GF-D8 (cell line): ENCODE results near the gene IGSF1.
"Not testable (repeated sequence)": the region's sequence is repeated elsewhere in the genome, so short reads cannot be mapped to it uniquely, and the experiment has no call there.

ENCODE experiments used
- DNase-seq: peaks from one replicate; lab custom pipeline; 2025; lab: John Stamatoyannopoulos, UW

The IGSF1 gene

DNA sequence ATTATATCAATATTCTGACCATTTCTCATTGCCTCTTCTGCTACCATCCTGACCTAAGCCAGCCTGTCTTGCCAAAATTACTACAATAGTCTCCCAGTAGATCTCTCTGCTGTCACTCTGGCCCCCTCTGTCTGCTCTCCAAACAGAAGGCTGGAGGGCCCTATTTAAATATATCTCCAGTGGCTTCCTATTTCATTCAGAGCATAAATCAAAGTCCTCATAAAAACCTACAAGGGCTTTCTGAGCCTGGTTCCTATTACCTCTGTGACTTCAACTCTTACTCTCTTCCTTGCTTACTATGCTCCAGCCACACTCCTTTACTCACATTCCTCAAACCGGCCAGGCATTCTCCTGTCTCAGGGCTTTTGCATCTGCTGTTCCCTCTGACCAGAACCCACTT is 19.0 kb downstream of the IGSF1 start:
- DNase-seq = no peak

DNA sequence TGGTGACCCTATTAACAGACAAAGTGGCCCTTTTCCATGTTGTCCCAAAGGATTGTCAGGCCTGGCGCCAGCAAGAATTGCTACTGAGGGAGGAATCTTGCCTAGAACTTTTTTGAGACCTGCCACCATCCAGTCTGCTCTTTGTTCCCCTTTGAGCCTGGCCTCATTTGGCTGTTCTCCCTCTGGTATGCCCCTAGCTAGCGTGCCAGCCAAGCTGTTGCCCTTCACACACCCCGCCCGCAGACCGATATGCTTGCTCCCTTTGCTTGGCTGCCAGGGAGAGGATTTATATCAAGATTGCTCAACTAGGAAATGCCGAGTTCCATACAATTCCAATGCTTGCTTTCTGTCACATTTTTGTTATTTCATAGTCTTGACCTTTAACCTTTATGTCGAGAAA is 24.4 kb downstream of the IGSF1 start:
- no peak for DNase-seq

DNA sequence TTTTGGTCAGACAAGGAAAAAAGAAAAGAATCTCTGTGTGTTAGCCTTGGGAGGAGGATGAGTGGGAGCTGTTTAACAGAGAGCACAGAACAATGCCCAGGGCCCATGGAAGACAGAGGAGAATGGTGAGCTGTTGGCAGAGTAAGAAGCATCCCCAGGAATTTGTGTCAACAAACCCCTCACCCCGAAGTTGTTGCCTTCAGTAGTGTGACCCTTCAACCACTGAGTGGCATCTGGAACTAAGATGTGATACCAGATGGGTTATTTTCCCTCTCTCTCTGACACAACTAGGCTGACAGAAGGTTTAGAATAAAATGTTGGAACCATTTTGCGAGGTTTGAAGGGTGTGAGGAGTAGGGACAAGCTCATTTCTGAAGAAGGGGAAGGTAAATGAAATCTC is 25.1 kb downstream of the IGSF1 start:
- DNase-seq = no peak

DNA sequence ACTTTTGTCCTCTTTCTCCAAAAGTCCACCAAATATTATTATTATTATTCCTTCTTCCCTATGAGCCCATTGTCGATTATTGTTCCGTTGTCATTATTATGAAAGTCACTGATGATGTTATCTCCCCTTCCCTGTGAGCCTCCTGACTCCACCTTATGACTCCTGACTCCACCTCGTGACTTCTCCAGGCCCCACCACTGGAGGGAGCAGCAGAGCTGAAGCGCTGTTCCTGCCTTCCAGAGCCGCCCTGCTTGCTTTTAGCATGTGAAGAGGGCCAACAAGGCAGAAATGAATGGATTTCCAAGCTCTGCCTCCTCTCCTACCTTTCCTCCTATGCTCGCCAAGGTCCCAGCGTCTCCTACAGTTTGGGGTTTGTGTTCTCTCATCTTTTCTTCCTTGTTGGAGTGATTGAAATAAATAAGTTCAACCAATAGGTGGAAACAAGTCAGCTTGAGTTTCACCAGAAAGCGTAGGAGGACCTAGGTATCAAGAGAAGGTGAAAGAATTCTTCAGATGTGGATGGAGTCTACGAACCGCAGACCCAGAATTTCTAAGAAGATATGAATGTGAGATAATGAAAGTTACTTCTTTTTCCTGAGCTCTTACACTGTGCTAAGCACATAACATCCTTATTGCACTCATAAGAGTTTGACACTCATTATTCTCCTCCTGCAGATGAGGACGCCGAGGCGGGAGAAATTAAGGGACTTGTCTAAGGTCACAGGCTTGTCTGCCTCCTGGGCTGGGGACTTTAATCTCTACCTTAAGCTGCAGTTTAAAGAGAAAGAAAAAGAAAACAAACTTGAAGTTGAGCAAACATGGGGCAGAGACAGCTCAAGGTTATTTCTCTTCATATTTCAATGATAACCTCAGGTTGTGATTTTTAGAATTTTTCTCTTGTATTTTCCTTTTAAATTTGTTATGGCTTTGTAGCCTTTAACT is 26.1 kb downstream of the IGSF1 start:
- no peak for DNase-seq

DNA sequence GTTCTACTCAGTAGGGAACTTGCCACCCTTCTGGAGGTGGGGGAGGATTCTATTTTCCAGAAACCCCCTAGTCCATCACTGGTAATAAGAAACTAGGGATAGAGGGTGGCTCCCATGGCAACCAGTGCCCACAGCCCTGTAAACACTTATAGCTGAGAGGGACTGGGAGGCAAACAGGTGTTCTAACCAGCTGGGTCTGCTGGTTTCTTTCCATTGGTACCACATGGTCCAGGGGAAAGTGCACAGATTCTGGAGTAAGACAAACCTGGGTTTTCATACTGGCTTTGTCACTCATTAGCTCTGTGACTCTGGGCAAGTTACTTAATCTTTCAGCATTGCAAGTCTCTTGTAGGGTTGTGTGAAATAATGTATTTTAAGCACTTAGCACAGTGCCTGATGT is 26.9 kb downstream of the IGSF1 start:
- no peak for DNase-seq

DNA sequence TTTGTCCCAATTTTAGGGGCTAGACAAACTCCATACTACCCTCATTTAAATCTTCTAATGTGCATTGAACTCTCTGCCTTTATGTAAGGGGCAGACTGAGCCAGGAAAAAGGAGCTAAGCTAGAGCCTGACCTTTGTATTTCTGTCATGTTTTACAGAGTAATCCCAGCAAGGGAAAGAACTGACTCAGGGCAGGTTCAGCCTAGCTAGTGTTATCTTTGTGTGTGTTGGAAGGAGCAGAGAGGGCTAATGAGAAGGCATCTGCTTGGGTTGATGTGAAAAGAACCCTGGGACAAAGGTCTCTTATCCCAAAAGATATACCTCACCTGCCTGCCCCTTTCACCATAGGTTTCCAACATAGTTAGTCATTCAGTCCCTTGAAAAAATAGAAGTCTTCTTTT is 31.7 kb downstream of the IGSF1 start:
- no peak for DNase-seq

DNA sequence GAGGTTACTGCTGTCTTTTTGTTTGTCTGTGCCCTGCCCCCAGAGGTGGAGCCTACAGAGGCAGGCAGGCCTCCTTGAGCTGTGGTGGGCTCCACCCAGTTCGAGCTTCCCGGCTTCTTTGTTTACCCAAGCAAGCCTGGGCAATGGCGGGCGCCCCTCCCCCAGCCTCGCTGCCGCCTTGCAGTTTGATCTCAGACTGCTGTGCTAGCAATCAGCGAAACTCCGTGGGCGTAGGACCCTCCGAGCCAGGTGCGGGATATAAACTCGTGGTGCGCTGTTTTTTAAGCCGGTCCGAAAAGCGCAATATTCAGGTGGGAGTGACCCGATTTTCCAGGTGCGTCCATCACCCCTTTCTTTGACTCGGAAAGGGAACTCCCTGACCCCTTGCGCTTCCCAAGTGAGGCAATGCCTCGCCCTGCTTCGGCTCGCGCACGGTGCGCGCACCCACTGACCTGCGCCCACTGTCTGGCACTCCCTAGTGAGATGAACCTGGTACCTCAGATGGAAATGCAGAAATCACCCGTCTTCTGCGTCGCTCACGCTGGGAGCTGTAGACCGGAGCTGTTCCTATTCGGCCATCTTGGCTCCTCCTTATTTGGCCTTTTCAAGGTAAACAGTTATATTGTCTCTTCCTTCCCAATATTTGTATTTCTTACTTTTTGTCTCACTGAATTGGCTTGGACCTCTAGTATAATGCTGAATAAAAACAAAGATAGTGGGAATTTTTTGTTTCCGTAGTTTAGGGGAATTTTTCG is 37.9 kb downstream of the IGSF1 start:
- not testable (repeated sequence) for DNase-seq

DNA sequence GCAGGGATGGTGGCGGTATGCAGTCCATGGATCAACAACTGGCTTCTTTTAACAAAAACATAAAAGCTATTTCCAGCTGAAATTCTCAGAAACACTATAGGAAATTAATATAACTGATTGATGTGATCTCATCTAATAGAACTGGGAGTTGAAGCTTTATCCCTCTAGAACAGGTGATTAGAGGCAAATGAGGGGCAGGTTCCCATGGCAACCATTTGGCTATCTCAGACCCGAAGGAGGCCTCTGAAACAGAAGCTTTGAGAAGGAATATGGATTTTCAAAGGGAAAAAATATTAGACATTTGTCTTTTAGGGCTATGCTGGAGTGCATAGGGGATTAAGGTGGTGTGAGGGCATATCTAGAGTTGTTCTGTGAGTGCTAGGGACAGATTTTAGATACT is 50.0 kb downstream of the IGSF1 start:
- no peak for DNase-seq

DNA sequence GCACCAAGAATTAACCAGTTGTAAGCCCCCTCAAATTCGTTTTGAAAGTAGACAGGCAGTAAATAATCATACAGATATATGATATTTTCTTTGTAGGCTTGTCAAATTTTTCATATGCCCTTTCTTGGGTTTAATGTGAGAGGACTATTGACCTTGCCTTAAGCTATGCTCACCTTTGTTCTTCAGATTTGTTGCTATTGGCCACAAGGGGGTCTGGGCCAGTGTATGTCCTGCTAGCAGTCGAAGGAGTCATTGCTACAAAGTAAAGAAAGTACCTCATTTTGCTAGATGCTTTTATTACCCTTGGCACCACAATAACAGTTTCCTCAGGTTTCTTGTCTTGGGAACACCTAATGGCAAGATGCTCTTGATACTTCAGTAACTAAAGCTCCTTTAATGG is 51.7 kb downstream of the IGSF1 start:
- no peak for DNase-seq

DNA sequence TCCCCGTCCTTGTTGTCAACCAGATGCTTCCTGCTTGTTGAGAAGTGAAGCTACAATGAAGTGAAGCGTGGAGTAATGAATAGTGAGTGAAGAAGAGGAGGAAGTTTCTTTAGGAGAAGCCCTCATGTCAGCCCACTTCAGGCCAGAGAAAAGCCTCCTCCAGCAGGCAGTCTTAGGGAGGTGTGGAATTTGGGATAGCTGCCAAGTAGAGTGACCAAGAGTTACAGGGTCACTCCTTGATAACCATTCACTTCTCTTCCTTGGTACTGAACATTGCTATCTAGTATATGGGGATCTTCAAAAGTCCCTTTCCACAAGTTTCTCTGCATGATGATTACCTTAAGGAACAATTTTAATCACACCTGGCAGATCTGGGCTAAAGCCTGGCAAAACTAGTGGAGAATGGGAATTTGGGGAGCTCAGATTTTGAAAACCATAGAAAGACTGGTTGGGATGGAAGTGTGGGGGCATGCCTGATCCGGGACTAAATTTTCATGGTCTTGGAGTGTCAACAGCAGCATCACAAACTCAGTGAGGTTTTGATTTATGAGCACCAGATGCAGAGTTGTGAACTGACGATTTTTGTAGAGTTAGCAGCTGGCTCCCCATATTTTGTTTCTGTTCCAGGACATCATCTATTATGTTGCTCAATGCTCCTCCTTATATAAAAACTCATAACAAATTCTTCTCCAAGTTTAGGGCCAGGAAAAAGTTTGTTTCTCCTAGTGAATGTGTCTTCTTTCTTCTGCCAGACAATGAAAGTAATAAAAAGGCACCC is 53.1 kb downstream of the IGSF1 start:
- DNase-seq = no peak

DNA sequence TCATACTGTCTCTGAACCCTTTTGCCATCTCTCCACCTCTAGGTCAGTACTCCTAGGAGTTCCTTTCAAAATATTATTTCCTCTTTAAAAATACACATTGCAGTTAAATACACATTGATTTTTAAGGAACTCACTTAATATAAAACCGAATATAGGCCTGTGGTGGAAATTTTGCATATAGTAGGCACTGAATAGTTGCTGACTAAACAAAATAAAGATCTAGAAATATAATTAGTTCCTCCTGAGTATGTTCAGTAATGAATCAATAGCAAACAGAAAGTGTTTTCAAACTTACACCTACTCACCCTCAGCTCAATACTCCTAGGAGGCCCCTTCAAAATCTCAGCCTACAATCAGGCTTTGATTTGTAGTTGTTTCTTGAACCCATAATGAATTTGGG is 61.5 kb downstream of the IGSF1 start:
- no peak for DNase-seq

DNA sequence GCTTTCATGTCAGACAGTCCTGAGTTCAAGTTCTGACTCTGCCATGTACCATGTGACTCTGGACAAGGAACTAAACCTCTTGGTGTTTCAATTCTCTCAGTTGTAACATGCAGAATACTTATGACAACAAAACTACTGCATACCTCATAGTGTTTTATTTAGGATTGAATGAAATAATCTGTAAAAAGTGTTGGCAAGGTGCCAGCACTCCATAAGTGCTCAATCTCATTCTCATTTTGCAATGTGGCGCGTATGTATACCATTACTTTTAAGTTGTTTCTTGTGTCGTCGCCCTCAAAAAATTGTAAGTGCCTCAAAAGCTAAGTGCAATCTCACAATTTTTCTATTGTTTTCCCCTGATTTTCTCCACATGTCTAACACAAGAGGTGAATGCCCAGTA is 62.5 kb downstream of the IGSF1 start:
- DNase-seq = no peak

DNA sequence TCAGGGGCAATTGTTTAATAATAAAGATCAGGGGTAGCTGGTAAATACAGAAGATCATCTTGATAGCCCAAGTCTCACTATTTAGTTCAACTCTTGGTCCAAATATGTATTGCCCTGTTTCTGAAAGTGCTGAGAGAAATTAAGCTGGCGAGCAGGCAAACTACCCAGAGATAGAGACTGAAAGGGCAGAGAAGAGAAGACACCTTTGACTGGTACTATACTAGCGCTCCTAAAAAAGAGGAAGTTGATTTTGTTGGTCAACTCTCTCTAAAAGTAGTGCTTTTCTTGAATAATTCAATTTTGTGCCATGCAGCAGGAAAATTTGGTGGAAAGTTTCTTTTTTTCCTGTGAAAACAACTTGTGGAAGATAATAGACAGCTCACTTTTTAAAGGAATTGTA is 64.0 kb downstream of the IGSF1 start:
- no peak for DNase-seq
